Middle frontal gyrus (tissue), 1 donor: ENCODE data around the gene GLI3.

ENCODE experiments used
- DNase-seq: peaks from one replicate; pipeline ENCODE4 v3.0.0-alpha.2; 2015; ENCODE audit warnings: low spot score; ENCODE audit errors: extremely low spot score

Gene GLI3

DNA sequence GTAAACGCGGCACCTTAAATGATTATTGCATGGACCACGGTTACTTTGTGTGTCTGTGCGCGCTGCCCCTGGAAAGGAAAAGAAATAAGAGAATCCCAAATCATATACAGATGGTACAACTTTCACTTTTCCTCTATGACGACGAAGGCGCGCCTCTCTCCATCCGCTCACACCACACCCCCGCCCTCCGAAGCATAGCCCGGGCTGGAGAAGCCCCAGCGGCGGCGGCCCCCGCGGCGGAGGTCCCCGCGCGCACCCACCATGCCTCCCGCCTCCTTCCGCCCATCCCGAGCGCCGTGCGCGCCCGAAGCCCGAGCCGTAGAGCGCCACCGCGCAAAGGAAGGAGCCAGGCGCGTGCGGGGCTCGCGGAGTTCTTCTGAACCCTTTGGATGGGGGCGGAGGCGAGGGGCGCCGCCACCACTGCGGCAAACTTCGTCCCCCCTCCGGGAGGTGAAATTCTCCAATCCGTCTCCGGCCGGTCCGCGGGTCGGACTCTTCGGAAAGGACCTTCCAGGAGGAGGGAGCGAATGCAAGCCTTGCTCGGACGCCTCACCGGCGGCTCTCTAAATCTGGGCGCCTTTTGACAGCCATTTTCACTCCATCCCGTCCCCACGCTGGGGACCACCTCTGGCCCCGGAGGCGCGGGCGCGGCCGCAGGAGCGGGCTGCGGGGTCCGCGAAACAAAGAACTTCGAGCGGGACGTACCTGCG, 588 bp downstream of the GLI3 start:
- DNase-seq, result no peak

DNA sequence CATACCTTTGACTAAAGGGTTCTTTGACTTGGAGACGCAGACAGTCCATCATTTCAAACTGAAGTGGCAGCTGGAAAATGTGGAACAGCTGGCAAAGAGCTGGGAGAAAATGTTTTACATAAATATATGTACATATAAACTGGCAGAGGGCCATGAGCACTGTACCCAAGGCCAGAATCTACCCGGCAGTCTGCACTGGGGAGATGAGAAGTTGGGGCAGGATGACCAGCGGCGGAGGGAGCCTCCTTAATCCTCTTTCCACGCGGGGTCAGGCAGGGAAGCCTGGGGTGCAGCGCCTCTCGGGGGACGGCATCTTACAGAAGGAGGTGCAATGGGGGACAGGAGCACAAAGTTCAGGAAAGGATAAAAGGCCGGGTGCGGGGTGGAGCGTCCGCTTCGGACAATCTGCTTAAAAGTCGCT, 1.3 kb downstream of the GLI3 start:
- DNase-seq, result no peak

DNA sequence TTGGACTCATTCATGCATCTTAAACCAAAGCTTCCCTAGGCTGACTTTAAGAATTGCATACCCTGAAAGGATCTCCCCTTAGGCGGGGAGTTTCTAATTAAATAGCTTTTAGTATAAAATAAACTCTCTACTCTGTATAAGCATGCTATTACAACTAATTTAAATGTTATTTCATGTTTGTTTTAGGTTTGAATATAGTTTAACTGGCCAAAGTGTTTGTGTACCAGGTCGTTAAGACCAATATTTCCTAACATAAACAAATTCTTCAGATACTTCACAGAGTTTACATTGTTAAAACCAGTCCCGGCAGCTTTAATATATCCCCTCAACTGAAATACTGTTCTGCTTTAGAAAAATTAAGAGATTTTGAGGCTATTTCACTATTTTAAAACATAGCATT, 2.3 kb downstream of the GLI3 start:
- no peak for DNase-seq

DNA sequence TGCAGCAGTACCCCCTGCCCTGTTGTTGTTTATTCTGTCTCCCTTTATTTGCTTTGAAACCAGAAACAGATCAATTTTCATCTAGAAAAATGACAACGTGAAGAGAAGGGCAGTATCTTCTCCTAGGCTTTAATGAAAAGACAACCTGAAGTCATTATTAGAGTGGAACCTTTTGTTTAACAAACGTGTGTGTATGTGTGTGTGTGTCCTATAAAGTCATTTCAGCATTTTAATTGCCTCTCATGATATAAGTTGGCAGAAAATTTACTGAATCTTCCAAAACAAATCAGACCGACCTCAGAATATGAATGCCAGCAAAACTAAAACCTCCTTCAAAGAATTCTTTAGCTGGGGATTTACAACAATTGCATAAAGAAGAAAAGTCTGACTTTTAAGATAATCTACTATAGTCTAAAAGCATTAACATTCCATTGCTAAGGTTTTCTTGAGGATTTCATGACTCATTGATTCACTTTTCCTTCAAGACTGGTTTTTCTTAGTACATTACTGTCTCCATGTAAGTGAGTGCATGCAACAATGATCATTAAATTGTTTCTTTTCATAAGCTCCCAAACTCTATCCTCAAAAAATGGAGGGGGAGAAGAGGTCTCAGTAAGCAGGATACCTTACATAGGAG, 3.2 kb downstream of the GLI3 start:
- DNase-seq, result no peak

DNA sequence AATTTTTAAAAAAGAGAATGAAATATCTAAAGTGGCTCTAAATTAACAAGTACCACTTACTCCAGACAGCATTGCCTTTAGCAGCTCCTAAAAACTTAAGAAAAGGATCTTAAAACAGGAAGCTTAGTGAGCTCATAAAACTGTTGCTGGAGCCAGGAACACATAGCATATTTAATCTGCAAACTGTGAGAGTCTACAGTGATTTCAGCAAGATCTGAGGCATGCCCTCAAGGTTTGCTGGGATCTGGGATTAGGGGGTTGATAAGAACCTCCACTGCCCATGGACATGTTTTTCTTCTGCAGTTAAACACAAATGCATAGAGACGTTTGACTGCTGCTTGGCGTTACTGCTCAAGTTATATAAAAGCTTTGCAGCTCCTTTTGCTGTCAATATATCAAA, 3.8 kb downstream of the GLI3 start:
- DNase-seq, result no peak

DNA sequence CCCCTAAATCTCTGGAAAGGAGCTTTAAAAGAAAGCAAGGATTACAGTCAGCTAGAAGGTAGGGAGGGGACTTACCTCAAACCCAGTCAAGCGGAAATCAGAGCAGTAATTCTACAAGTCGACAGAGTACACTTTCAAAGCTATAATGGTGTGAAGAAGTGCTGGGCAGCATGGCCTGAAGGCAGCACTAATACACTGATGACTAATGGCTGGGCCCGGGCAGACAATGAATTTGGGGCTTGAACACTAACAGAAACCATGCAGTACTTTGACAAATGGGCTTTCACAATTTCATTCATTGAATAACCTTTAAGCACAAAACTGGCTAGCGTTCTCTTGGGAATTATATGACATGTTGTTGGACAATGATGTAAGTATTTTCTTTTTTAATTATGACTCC, 4.7 kb downstream of the GLI3 start:
- DNase-seq, result no peak

DNA sequence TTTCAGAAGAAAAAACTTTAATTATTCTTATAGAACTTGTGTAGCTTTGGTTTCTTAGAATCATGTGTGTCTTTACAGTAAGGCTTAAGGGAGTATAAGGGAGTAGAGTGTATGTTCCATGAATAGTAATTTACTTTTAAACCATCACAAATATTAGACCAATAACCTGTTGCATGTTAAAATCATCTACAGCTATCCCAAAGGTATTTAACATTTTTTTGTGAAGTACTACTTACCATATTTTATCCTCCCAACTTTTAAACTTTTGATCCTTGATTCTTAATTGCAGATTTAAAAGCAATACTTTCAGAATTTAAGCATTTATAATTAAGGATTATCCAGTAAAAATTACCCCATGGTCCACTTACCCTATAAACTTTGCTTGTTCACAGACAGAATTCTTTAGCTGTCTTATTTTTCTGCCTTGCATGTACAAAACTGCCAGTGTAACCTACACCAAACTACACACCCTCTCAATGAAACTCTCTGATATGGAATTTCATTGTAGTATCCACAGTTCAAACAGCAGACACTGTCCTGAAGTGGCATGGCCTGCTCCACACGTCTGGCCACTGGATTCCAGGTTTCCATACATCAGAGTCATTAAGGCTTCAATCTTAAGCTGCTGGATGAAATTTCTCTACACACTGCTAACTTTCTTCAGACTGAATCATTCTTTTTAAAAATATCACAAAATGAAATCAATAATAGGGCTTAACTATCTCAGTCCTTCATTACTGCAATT, 5.8 kb downstream of the GLI3 start:
- DNase-seq, result no peak

DNA sequence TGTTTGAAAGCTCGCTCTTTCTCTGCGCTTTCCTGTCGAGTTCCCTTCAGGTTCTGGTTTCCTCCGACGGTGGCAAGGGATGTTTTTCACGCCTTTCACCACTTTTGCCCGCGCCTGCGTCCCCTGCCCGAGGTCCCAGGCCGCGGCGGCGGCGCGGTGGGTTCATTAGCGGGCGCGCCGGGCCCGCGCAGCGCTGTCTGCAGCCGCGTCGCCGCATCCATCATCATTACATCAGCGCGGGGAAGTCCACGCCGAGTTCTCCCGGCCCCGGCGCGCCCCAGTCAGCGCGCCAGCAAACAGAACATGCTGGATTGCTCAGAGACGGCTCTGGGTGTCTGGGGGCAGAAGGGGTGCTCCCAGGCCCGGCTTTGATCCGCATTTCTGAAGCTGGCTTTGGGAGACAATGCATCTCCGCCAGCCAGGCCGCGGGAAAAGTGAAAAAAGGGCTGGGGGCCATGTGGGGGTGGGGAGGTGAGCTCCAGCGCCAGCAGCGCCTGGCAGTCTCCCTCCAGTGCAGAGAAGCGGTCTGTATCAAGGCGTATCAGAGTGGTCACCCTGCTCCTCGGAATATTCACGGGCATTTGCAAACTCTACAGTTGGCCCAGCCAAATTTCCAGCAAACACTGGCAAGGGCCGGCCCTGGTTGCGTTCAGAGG, 8.9 kb downstream of the GLI3 start:
- DNase-seq, result no peak

DNA sequence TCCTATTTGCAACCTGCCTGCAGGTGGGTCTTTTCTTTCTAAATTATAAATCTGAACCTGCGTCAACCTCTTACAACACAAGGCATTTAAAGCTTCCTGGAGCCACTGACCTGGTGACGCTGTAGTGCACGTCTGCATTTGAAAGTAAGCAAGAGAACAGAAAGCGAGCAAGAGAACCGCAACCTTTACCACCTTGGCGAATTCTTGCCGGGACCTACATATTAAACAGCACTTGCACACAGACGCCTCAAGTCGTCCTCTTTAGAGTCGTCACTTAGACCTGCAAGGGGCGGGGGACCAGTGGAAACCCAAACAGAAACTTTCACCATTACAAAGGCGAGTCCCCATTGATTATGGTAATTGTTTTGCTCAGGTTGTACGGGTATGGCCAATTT, 9.5 kb downstream of the GLI3 start:
- DNase-seq, result no peak

DNA sequence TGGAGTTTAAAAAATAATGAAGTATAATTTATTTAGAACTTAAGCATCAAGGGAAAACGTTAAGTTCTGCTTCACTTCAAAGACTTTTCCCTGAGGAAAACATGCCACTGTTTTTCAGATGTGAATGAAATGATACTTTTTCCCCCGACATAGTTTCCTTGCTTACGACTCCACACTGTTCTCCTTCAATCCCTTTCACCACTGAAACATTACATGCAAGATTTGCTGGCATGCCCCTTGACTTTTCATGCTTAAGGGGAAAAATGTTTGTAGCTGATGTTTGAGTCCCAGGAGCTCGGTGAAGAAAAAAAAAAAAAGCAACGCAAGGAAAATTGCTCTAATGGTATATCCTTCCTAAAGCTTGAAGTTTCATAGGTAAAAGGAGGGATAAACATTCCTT, 10.0 kb downstream of the GLI3 start:
- DNase-seq, result no peak

DNA sequence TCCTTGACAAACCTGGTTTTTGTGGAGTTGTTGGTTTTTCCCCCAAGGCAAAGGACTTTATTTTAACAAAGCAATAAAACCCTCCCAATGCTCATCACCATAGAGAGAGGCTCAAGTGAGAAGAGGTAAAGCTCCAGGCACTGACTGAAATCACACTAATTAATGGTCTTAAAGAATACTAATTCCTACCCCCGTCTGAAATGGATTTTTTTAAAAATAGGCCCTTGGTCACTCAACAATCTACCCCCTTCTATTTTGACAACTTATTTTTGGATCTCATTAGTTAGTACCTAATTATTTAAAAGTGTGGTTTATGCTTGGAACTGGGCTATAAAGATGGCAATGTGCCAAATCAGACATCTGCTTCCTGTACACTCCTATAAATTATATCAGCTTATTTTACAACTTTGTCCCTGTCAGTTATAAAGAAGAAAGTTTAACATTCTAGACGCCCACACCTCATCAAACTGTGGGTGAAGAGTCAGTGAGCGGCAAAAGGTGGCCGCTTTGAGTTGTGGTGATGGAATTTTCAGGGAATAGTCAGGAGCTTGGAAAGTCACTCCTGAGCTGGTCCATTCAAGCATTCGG, 10.6 kb downstream of the GLI3 start:
- no peak for DNase-seq

DNA sequence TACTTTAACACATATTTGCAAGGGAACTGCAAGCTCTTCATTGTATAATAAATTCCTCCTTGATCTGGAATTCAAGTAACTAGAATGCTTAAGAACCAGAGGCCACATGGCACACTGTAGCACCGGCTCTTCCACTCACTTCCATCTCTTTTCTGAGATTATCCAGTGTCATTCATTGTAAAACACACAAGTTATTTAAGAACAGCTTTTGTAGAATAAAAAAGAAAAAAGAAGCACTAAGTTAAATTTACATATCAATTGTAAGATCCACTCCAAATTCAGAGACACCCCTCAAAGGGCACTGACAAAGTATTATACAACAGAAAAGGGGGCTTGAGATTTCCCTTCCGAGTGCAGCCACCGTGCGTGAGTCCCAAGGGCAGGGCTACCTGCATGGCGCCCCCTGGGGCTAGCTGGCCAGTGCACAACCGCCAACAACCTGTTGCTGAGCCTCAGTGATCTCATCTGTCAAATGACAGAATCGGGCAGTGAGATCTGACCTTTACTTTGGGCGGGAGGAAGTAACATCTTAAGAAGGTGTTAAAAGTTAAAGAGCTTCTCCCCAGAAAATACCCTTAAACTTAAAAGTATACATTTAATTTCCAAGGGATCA, 12.5 kb downstream of the GLI3 start:
- no peak for DNase-seq

DNA sequence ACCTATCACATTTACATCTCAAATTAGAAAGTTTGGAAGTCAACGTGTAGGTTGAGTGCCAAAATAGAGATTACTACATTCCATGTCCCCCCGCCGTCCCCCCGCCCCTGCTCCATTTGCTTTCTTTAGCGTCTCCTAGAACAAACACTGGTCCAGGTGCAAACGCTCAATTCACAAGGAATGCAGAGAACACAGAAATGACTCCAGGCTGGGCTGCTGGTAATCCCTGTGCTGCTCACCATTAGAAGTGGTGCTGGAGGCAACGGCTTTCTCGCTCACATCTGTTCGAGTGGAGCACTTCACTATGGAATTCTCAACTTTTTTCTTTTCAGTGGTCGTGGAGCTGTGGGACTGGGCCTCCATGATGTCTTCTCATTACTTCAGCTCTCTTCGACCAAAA, 14.1 kb downstream of the GLI3 start:
- DNase-seq, result no peak

DNA sequence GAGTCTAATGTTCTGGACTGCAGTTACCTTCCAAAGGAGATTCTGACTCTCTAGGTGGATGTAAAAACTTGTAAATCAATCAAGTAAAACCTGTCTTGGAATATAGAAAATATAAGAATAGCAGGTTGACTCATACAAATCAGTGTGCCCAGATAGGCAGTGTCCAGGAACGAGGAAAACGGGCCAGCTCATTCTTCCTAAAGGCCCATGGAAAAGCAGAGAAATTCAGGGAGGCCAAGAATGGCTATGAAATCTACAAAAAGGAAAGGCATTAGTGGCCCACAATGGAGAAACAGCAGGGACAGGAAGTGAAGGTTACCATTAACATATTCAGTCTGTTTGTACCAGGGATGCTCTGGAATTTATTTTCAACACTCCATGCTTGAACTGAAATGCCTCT, 14.9 kb downstream of the GLI3 start:
- DNase-seq, result no peak

DNA sequence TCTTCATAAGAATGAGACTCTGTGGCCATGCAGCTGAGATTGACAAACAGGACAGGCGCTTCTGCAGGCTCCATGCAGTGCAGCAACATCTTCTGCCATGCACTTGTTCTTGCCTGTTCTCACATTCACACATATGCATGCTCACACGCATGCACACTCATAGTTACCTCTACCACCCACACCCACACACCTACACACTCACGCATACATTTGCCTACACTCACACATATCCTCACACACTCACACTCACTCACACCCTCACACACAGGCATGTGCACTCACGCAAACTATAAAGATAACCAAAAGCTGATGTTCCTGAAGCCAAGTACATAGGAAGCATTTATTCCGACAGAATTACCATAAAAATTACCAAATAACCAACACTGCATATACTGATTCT, 15.7 kb downstream of the GLI3 start:
- DNase-seq, result no peak

DNA sequence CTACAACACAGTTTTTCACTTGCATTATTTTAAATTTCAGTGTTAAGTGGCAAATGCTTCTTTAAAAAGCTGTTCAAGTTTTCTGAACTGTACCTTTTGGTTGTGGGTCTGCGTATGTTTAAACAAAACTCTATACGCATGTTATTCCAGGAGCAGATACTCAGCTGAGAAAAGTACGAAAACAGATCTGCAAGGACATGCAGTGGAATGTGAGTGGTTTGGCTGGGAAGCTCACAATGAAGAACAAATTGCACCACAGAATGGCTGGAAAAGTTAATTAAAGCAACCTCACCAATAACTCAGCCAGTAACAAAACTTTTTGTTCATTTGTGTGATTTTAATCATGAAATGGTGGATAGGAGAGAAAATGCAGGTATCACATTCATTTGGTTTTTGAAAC, 17.6 kb downstream of the GLI3 start:
- DNase-seq, result no peak

DNA sequence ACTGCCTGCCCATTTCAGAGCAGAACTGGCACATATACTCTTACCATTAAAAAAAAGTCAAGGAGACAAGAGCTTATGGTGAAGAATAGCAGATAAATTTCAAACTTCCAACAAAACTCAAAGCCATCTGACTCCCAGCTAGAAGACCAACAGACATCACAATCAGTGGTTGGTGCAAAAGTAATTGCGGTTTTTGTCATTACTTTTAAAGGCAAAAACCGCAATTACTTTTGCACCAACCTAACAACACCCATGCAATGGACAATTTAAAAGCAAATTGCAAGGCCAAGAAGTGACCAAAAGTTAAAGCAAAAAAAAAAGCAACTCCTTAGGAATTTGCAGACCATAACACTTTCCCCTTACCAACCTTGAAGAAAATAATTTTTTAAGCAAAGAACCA, 18.8 kb downstream of the GLI3 start:
- DNase-seq, result no peak

DNA sequence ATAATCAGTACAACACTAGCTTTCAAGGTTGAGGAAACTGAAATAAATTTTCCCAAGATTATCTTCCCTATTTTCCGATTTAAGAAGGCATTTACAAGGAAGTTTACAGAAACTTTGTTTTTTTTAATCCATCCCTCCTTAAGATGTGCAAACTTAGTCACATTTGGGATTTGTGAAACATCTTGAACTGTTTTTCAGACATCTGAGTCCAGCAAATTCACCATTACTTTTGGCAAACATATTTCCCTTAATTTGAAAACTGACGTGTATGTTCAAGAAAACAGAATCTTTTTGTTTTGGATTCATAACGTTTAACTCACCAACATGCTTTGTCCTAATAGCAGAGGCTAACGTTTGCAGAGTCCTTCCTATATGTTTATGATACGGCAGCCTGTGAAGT, 19.5 kb downstream of the GLI3 start:
- no peak for DNase-seq

DNA sequence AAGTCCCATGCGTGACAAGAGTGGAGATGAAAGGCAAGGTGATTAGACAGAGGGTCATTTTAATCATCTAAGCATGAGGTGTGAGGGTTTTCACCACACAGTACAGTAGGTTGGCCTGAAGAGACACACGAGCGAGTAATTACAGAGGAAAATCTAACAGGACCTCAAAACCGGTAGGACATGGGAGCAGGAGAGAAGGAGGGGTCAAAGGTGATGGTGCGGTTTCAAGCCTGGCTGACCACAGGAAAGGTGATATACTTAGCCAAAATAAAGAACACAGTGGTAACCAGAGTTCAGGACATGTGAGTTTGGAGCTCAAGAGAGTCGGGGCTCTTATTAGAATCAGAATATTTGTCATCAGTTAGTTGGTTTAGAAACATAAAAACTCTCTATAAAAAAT, 20.0 kb downstream of the GLI3 start:
- DNase-seq, result no peak

DNA sequence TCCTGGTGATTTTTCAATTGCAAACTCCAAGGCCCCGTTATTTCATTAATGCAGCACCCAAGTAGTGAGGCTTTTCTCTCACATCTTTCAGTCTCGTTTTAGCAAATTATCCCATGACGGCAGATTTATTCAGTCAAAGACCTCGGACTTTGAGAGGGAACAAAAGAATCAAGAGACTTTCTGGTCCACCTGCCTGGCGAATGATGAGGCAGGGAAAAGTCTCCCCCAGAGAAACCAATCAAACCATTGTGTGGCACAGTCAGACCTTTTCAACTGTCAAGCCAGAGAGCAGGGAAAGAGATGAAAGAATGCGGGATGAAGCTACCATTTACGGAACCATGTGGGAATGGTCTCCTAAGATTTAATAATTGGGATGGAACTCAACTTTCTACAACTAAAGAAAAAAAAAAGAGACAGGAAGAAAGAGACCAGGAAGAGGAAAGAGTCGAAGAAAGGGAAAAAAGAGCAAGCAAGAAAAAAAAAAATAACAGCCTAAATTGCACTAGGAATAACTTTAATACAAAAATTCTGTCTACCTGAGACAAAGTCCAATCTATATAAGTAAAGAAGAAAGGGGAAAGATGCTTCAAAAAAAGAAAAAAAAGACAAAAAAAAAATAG, 22.8 kb downstream of the GLI3 start:
- DNase-seq, result no peak

DNA sequence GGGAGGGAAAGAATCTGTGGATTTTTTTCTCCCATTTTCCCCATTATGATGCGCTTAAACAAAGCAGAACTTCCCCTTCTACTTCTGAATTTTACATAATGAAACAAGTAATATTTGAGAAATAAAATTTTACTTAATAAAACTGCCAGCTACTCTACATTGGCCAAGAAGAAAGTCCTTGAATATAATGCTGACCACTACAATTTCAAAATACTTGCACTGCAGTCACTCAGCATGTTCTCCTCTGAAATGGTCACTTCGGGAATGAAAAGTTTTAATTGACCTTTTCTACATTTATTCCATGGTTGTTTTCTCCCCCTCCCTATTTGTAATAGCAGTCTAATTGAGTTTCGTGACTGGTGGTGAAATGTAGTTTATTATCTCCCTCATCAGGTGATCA, 23.9 kb downstream of the GLI3 start:
- DNase-seq, result no peak
